B cell (primary cell): Measurements from ENCODE around the gene BRICD5. TPM values are rescaled to one million over a fixed set of nuclear protein-coding genes. Genes with fewer than 3 reads are reported as not detected.

Source experiments
- ATAC-seq: fragments of 200-7000 bp; cut with Tn5 transposase; one replicate; pipeline ENCODE4 v1.10.0; 2021; ENCODE audit warnings: low read depth, mild to moderate bottlenecking, moderate number of reproducible peaks, moderate library complexity
- CTCF ChIA-PET: fragments of 350-600 bp; sonication (Branson Sonifier 250); formaldehyde crosslinking; loops from one replicate; lab custom pipeline; 2021; ENCODE audit warnings: antibody characterized with exemption, inconsistent platforms; lab: Charles Lee
- POLR2A ChIA-PET: fragments of 350-600 bp; sonication (Branson Sonifier 250); formaldehyde crosslinking; loops from one replicate; lab custom pipeline; 2021; ENCODE audit warnings: antibody characterized with exemption; lab: Charles Lee
- DNase-seq: peaks from one replicate; pipeline ENCODE4 v3.0.0; 2013
- H2AFZ ChIP-seq: 2 replicates; pipeline ENCODE4 v1.6.1; 2012; ENCODE audit warnings: mild to moderate bottlenecking, low read depth, low read length; ENCODE audit not compliant: insufficient read depth, poor library complexity, severe bottlenecking
- H3K27ac ChIP-seq, 2 donors: 1 replicate in 1 of 2; 2 replicates in 1 of 2; pipeline ENCODE4 v1.5.1; 2012 to 2013; ENCODE audit warnings: low read length in 2 of 2, mild to moderate bottlenecking in 2 of 2, moderate library complexity in 1 of 2
- H3K27me3 ChIP-seq, 4 experiments: fragments of 200-600 bp in 1 of 4; sonication (generic) in 1 of 4; replicated peaks in 1 of 4; 1 replicate in 2 of 4; 2 replicates in 2 of 4; pipeline versions ENCODE4 v1.6.1 to v1.7.0; 2013 to 2016; ENCODE audit warnings: low read length in 3 of 4, mild to moderate bottlenecking in 2 of 4, mixed read lengths in 1 of 4, moderate library complexity in 1 of 4; ENCODE audit not compliant: insufficient read depth in 4 of 4, control insufficient read depth in 3 of 4; ENCODE audit errors: control extremely low read depth in 1 of 4
- H3K36me3 ChIP-seq, 2 experiments: replicated peaks in 1 of 2; 1 replicate in 1 of 2; 2 replicates in 1 of 2; pipeline versions ENCODE4 v1.6.1 to v1.7.1; 2013; ENCODE audit warnings: low read length in 1 of 2; ENCODE audit not compliant: insufficient read depth in 2 of 2, control insufficient read depth in 1 of 2; ENCODE audit errors: control extremely low read depth in 1 of 2, extremely low read depth in 1 of 2
- H3K4me1 ChIP-seq, 2 donors: fragments of 200-600 bp in 1 of 2; sonication (generic) in 1 of 2; 1 replicate in 1 of 2; 2 replicates in 1 of 2; pipeline versions ENCODE4 v1.5.1 to v1.6.1; 2013 to 2017; ENCODE audit warnings: low read length in 2 of 2; ENCODE audit not compliant: control insufficient read depth in 2 of 2, insufficient read depth in 2 of 2
- H3K4me2 ChIP-seq: replicated peaks from 2 replicates; pipeline ENCODE3; 2012; ENCODE audit warnings: mild to moderate bottlenecking, low read depth, low read length; ENCODE audit not compliant: poor library complexity, severe bottlenecking
- H3K4me3 ChIP-seq, 5 experiments: fragments of 200-600 bp in 1 of 5; sonication (generic) in 1 of 5; 1 replicate in 3 of 5; 2 replicates in 2 of 5; pipeline versions ENCODE4 v1.5.1 to v1.7.0; 2011 to 2016; ENCODE audit warnings: low read length in 4 of 5, mild to moderate bottlenecking in 4 of 5, low read depth in 2 of 5, control low read depth in 1 of 5, moderate library complexity in 1 of 5; ENCODE audit not compliant: insufficient read depth in 1 of 5; ENCODE audit errors: control extremely low read depth in 1 of 5, extremely low read depth in 1 of 5
- H3K79me2 ChIP-seq: fragments of 200-600 bp; sonication (generic); one replicate; pipeline ENCODE4 v1.6.0; 2016; ENCODE audit warnings: low read length; ENCODE audit not compliant: control insufficient read depth, insufficient read depth
- H3K9ac ChIP-seq: fragments of 200-600 bp; sonication (generic); 2 replicates; pipeline ENCODE4 v1.6.1; 2017; ENCODE audit warnings: mild to moderate bottlenecking, low read length, moderate library complexity
- H3K9me3 ChIP-seq, 3 donors: one replicate each; pipeline versions ENCODE4 v1.6.1 to v1.7.1; 2013; ENCODE audit warnings: low read length in 2 of 3; ENCODE audit not compliant: control insufficient read depth in 2 of 3, insufficient read depth in 1 of 3; ENCODE audit errors: control extremely low read depth in 1 of 3
- H4K20me1 ChIP-seq: 2 replicates; pipeline ENCODE4 v1.6.0; 2012; ENCODE audit warnings: mild to moderate bottlenecking, low read length; ENCODE audit not compliant: insufficient read depth, control insufficient read depth, poor library complexity, severe bottlenecking
- H3K27ac Mint-ChIP-seq: one replicate; pipeline ENCODE4 v1.8.0; 2021; ENCODE audit warnings: mixed read lengths
- H3K27me3 Mint-ChIP-seq: one replicate; pipeline ENCODE4 v1.8.0; 2021; ENCODE audit warnings: mixed read lengths
- H3K4me1 Mint-ChIP-seq: one replicate; pipeline ENCODE4 v1.8.0; 2021; ENCODE audit warnings: mixed read lengths
- H3K4me3 Mint-ChIP-seq: one replicate; pipeline ENCODE4 v1.8.0; 2021; ENCODE audit warnings: mixed read lengths
- H3K9me3 Mint-ChIP-seq: one replicate; pipeline ENCODE4 v1.8.0; 2022; ENCODE audit warnings: mixed read lengths; ENCODE audit not compliant: insufficient read depth
- EZH2 ChIP-seq: IDR thresholded peaks from 2 replicates; pipeline ENCODE4 v1.6.1; 2012; ENCODE audit warnings: borderline replicate concordance, low read depth, mild to moderate bottlenecking, moderate library complexity, low read length; ENCODE audit not compliant: insufficient read depth, poor library complexity, severe bottlenecking
- WGBS: methylation state at CpG from one replicate; pipeline ENCODE4 v1.1.5; 2013; ENCODE audit warnings: missing lambda C conversion rate; ENCODE audit not compliant: insufficient coverage; 5-methylcytosine and 5-hydroxymethylcytosine counted together
- intact Hi-C: fragments of 100-400 bp; cut with micrococcal nuclease; formaldehyde crosslinking; loops from one replicate; pipeline ENCODE4 v1.10.0; 2022
- polyA plus RNA-seq: library from polyadenylated mRNA; depleted of rRNA; stranded (reverse); fragments of >200 nt; gene quantifications from 2 replicates; pipeline ENCODE4 v1.2.3, GENCODE V29; 2012
- total RNA-seq, 2 donors: library from RNA; stranded (reverse); fragments of 120-200 nt in 1 of 2; gene quantifications; 1 replicate in 1 of 2; 2 replicates in 1 of 2; pipeline versions ENCODE4 v1.2.3 to v1.2.4, GENCODE V29; 2013 to 2022
- TF ChIP-seq, protein P1 (sequence below): fragments of 200-600 bp; IDR thresholded peaks from one replicate; pipeline ENCODE4 v1.8.0; 2022; ENCODE audit warnings: antibody characterized with exemption, mild to moderate bottlenecking

The BRICD5 gene
- total and polyA plus RNA-seq, 2 donors (not counting 1 experiment from before 2014, with no cell fraction given): 11.9 to 18.3 TPM

DNA sequence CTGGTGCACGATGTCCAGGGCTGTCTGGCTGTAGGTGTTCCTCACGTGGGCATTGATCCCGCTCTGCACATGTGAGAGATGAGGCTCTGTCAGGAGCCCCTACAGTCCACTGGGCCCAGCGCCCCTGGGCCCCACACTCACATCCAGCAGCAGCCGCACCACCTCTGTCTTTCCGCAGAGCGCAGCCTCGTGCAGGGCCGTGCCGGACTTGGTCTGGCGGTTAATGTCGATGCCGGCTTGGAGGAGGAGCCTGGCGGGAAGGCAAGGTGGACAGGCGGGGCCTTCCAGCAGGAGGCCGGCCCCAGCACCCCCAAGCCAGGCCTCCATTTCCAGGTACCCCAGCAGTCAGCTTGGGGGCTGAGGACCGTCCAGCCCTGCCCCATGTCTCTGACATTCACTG lies 23.5 kb downstream of the BRICD5 start:
- CTCF ChIA-PET: no interaction called here
- Histone ChIP-seq H3K27me3 (no peaks in the 10 kb centered on the region), H4K20me1 (no peaks in the 10 kb centered on the region), H2AFZ (no peak overlapping the region), H3K36me3 (no peaks in the 10 kb centered on the region), H3K4me1 (no peaks in the 10 kb centered on the region), H3K9ac (no peak overlapping the region), H3K4me2 (no peak overlapping the region), H3K9me3 (no peaks in the 10 kb centered on the region), H3K27ac (no peak overlapping the region), H3K4me3 (no peak overlapping the region), H3K79me2 (no peaks in the 10 kb centered on the region)
- Mint-ChIP-seq H3K4me1 (peaks cover 7% of the 10 kb centered on the region), H3K27ac (no peak overlapping the region), H3K9me3 (no peaks in the 10 kb centered on the region), H3K27me3 (no peaks in the 10 kb centered on the region), H3K4me3 (no peak overlapping the region)
- TF ChIP-seq EZH2: no peak
- TF ChIP-seq, protein P1, sequence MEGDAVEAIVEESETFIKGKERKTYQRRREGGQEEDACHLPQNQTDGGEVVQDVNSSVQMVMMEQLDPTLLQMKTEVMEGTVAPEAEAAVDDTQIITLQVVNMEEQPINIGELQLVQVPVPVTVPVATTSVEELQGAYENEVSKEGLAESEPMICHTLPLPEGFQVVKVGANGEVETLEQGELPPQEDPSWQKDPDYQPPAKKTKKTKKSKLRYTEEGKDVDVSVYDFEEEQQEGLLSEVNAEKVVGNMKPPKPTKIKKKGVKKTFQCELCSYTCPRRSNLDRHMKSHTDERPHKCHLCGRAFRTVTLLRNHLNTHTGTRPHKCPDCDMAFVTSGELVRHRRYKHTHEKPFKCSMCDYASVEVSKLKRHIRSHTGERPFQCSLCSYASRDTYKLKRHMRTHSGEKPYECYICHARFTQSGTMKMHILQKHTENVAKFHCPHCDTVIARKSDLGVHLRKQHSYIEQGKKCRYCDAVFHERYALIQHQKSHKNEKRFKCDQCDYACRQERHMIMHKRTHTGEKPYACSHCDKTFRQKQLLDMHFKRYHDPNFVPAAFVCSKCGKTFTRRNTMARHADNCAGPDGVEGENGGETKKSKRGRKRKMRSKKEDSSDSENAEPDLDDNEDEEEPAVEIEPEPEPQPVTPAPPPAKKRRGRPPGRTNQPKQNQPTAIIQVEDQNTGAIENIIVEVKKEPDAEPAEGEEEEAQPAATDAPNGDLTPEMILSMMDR: no peak
- intact Hi-C loops: no loop called here
- POLR2A ChIA-PET: no interaction called here
- DNase-seq: no peak
- 89% methylated on average over 17 of the region's 17 CpGs for whole genome bisulfite sequencing
- no peak for ATAC-seq

DNA sequence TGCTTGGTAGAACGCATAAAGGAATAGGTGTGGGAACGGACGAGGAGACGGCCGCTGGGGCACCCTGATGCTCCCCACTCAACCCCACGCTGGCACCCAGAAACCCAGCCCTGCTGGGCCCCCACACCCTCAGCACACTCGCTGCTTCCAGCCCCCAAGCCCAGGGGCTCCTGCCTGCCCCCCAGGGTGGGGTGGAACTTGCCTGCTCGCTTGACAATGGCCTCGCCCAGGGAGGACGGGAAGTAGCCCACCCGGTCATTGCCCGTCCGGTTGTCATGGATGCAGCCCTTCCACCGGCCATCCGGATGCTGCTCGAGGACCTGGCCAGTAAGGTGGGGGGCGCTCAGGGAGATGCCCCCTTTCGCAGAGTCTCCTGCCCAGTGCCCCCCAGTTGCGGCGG lies 24.2 kb downstream of the BRICD5 start:
- Mint-ChIP-seq H3K4me1 (peaks cover 7% of the 10 kb centered on the region), H3K9me3 (no peaks in the 10 kb centered on the region), H3K4me3 (no peak overlapping the region), H3K27ac (no peak overlapping the region), H3K27me3 (no peaks in the 10 kb centered on the region)
- DNase-seq: no peak
- H3K79me2 ChIP-seq: no peaks in the 10 kb centered on the region
- no peaks in the 10 kb centered on the region for H3K9me3 ChIP-seq
- POLR2A ChIA-PET: no interaction called here
- CTCF ChIA-PET: no interaction called here
- no peak overlapping the region for H3K27ac ChIP-seq
- H3K4me2 ChIP-seq: no peak overlapping the region
- TF ChIP-seq, protein P1: no peak
- TF ChIP-seq EZH2: no peak
- ATAC-seq: no peak
- H3K36me3 ChIP-seq: no peaks in the 10 kb centered on the region
- intact Hi-C loops: no loop called here
- H2AFZ ChIP-seq: no peak overlapping the region
- 94% methylated on average over 20 of the region's 20 CpGs for WGBS
- H3K9ac ChIP-seq: no peak overlapping the region
- no peaks in the 10 kb centered on the region for H3K4me1 ChIP-seq
- H3K27me3 ChIP-seq: no peaks in the 10 kb centered on the region
- H4K20me1 ChIP-seq: no peaks in the 10 kb centered on the region
- H3K4me3 ChIP-seq: no peak overlapping the region
